IPS-18a (cell line): Measurements from ENCODE around the gene PRKAR1B.

Experiments
- H3K27ac ChIP-seq: one replicate; pipeline ENCODE4 v1.5.1; 2013; ENCODE audit warnings: low read length
- H3K27me3 ChIP-seq: one replicate; pipeline ENCODE4 v1.6.1; 2013; ENCODE audit warnings: mild to moderate bottlenecking, low read length; ENCODE audit not compliant: control insufficient read depth, insufficient read depth
- H3K36me3 ChIP-seq: one replicate; pipeline ENCODE4 v1.6.1; 2013; ENCODE audit warnings: low read depth, low read length; ENCODE audit not compliant: control insufficient read depth
- H3K4me1 ChIP-seq: one replicate; pipeline ENCODE4 v1.6.1; 2013; ENCODE audit warnings: low read depth, low read length; ENCODE audit not compliant: control insufficient read depth
- H3K4me3 ChIP-seq: one replicate; pipeline ENCODE4 v1.5.1; 2013; ENCODE audit warnings: low read length
- H3K9ac ChIP-seq: one replicate; pipeline ENCODE4 v1.6.1; 2013; ENCODE audit warnings: mild to moderate bottlenecking, low read length, moderate library complexity
- H3K9me3 ChIP-seq: one replicate; pipeline ENCODE4 v1.6.1; 2013; ENCODE audit warnings: low read depth, low read length; ENCODE audit not compliant: control insufficient read depth

Gene PRKAR1B

GRCh38 chr7:713139-713457, 14.0 kb downstream of the PRKAR1B start:
- H3K9ac ChIP-seq, result no peak overlapping the region
- H3K27ac ChIP-seq, result no peak overlapping the region
- peak overlapping the region; percentile 39 for H3K4me3 ChIP-seq
- H3K27me3 ChIP-seq, result no peaks in the 10 kb centered on the region
- no peaks in the 10 kb centered on the region for H3K36me3 ChIP-seq
- H3K4me1 ChIP-seq, result peaks cover 2% of the 10 kb centered on the region
- no peaks in the 10 kb centered on the region for H3K9me3 ChIP-seq

GRCh38 chr7:712381-713138, 14.5 kb downstream of the PRKAR1B start:
- no peak overlapping the region for H3K27ac ChIP-seq
- H3K27me3 ChIP-seq, result no peaks in the 10 kb centered on the region
- peaks cover 2% of the 10 kb centered on the region for H3K4me1 ChIP-seq
- no peaks in the 10 kb centered on the region for H3K36me3 ChIP-seq
- peak overlapping the region; percentile 39 for H3K4me3 ChIP-seq
- H3K9ac ChIP-seq, result no peak overlapping the region
- no peaks in the 10 kb centered on the region for H3K9me3 ChIP-seq

GRCh38 chr7:711922-712380, 15.1 kb downstream of the PRKAR1B start:
- Histone ChIP-seq H3K36me3 (peaks cover 3% of the 10 kb centered on the region), H3K9me3 (no peaks in the 10 kb centered on the region), H3K27ac (no peak overlapping the region), H3K4me3 (peak overlapping the region; percentile 27), H3K9ac (no peak overlapping the region), H3K27me3 (no peaks in the 10 kb centered on the region), H3K4me1 (peaks cover 2% of the 10 kb centered on the region)

DNA sequence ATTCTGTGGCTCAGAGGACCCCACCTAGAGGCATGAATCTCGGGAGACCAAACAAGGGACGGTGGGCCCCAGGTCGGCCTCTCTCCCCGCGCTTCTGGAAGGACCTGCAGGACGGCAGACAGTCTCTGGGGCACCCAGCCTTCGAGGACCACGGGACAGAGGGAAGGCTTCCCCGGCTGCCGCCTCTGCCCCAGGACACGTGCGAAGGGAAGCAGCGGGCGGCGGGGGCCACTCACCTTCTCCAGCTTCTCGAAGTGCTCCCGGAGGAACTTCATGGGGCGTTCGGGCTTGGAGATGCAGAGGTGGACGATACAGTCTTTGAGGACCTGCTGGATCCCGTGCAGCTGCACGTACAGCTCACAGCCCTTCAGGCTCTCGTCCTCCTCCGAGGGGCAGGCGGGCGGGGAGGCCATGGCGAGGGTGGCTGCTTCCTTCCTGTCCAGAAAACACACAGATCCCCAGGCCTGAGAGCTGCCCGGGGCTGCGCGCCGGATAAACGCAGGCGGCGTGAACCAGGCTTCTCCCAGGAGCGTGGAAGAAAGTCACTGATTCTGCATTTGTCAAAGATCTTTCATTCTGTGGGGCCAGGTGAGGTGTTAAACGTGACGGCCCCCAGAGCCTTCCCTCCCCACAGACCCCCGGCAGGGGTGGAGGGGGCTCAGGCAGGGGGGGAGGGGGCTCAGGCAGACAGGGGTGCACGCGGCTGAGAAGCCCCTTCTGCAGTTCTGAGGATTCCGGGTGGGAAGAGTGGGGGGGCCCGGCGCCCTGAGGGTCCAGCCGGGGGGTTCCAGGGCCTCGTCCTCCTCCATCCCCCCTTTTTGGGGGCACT, 15.8 kb downstream of the PRKAR1B start:
- Histone ChIP-seq H3K36me3 (peaks cover 3% of the 10 kb centered on the region), H3K27me3 (no peaks in the 10 kb centered on the region), H3K9me3 (no peaks in the 10 kb centered on the region), H3K4me3 (peak overlapping the region; percentile 27), H3K9ac (no peak overlapping the region), H3K4me1 (peaks cover 2% of the 10 kb centered on the region), H3K27ac (no peak overlapping the region)

- Histone ChIP-seq H3K36me3 (peaks cover 3% of the 10 kb centered on the region), H3K9me3 (no peaks in the 10 kb centered on the region), H3K4me1 (peaks cover 2% of the 10 kb centered on the region), H3K27me3 (no peaks in the 10 kb centered on the region), H3K9ac (no peak overlapping the region), H3K27ac (no peak overlapping the region), H3K4me3 (no peak overlapping the region)
Observed at GRCh38 chr7:710161-710560, 16.9 kb downstream of the PRKAR1B start.

GRCh38 chr7:707296-708000, 19.6 kb downstream of the PRKAR1B start:
- Histone ChIP-seq H3K27me3 (no peaks in the 10 kb centered on the region), H3K27ac (no peak overlapping the region), H3K9me3 (no peaks in the 10 kb centered on the region), H3K4me1 (peaks cover 2% of the 10 kb centered on the region), H3K36me3 (peaks cover 3% of the 10 kb centered on the region), H3K4me3 (no peak overlapping the region), H3K9ac (no peak overlapping the region)

DNA sequence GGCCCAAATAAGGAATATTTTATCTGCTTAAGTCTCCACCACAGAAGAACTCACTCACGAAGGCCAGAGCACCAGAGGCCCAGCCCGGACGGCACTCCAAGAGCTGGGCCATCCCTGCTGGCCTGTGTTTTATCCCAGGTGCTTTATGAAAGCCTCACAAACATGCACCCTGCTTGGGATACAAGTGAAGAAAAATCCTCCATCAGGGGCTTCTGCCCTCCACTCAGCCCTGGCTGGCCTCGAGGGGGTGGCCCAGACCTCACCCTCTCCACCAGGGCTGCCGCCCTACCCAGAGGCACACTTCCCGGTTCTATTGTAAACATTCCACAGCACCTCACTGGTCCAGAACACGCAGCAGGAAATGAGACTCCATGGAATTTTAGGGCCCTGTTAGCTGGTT, 20.4 kb downstream of the PRKAR1B start:
- H3K36me3 ChIP-seq, result peaks cover 3% of the 10 kb centered on the region
- no peaks in the 10 kb centered on the region for H3K9me3 ChIP-seq
- H3K4me3 ChIP-seq, result no peak overlapping the region
- H3K27ac ChIP-seq, result no peak overlapping the region
- peaks cover 2% of the 10 kb centered on the region for H3K4me1 ChIP-seq
- H3K27me3 ChIP-seq, result no peaks in the 10 kb centered on the region
- H3K9ac ChIP-seq, result no peak overlapping the region

DNA sequence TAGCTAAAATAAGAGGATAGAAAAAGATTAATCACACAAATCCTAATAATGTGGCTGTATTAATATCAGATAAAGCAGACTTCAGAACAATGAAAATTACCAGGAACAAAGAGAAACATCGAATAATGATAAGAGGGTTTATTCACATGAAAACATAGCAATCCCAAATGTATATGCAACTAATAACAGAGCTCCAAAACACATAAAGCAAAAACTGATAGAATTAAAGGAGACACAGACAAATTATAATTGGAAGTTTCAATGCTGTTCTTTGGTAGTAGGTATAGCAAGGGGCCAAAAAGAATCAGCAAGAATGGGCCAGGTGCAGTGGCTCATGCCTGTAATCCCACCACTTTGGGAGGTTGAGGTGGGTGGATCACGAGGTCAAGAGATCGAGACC, 24.0 kb downstream of the PRKAR1B start:
- H3K27ac ChIP-seq, result no peak overlapping the region
- no peak overlapping the region for H3K4me3 ChIP-seq
- peaks cover 8% of the 10 kb centered on the region for H3K36me3 ChIP-seq
- no peaks in the 10 kb centered on the region for H3K9me3 ChIP-seq
- H3K4me1 ChIP-seq, result no peaks in the 10 kb centered on the region
- H3K9ac ChIP-seq, result no peak overlapping the region
- H3K27me3 ChIP-seq, result no peaks in the 10 kb centered on the region

DNA sequence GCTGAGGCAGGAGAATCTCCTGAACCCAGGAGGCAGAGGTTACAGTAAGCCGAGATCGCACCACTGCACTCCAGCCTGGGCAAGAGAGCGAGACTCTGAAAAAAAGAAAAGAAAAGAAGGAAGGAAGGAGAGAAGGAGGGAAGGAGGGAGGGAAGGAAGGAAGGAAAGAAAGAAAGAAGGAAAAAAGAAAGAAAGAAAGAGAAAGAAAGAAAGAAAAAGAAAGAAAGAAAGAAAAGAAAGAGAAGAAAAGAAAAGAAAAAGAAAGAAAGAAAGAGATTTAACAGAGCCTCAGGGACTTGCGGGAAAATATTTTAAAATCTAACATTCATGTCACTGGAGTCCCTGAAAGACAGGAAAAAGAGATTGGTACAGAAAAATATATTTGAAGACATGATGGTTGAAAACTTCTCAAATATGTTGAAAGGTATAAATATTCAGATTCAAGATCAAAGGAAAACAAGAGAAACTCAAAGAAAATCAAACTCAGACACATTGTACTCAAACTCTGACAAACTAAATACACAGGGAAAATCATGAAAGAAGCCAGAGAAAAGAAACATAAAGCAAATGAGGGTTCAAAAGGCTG, 25.9 kb downstream of the PRKAR1B start:
- Histone ChIP-seq H3K4me1 (no peaks in the 10 kb centered on the region), H3K27ac (no peak overlapping the region), H3K4me3 (no peak overlapping the region), H3K9me3 (no peaks in the 10 kb centered on the region), H3K36me3 (peaks cover 4% of the 10 kb centered on the region), H3K27me3 (no peaks in the 10 kb centered on the region), H3K9ac (no peak overlapping the region)

GRCh38 chr7:699476-700170, 27.5 kb downstream of the PRKAR1B start:
- Histone ChIP-seq H3K27ac (no peak overlapping the region), H3K27me3 (no peaks in the 10 kb centered on the region), H3K4me1 (no peaks in the 10 kb centered on the region), H3K36me3 (peaks cover 4% of the 10 kb centered on the region), H3K9me3 (no peaks in the 10 kb centered on the region), H3K4me3 (no peak overlapping the region), H3K9ac (no peak overlapping the region)
